Stomach (tissue), 9 donors: Measurements from ENCODE around the gene ZIC1. TPM values are rescaled to one million over a fixed set of nuclear protein-coding genes. Genes with fewer than 3 reads are reported as not detected.

Source experiments
- DNase-seq, 2 donors: peaks; one replicate each; pipeline versions ENCODE4 v3.0.0 to v3.0.0-alpha.2; 2013 to 2019
- H3K27ac ChIP-seq, 5 donors: fragments of 200-600 bp in 4 of 5; sonication (generic) in 4 of 5; one replicate each; pipeline ENCODE4 v1.5.1; 2013 to 2019; ENCODE audit warnings: mild to moderate bottlenecking in 1 of 5, moderate library complexity in 1 of 5
- H3K27me3 ChIP-seq, 3 donors: fragments of 200-600 bp; sonication (generic); one replicate each; pipeline ENCODE4 v1.5.1; 2017 to 2019; ENCODE audit warnings: mixed run types in 1 of 3
- H3K36me3 ChIP-seq, 4 donors: fragments of 200-600 bp; sonication (generic); 1 replicate in 3 of 4; 2 replicates in 1 of 4; pipeline ENCODE4 v1.5.1; 2016 to 2019
- H3K4me1 ChIP-seq, 4 donors: fragments of 200-600 bp; sonication (generic); one replicate each; pipeline ENCODE4 v1.5.1; 2016 to 2019
- H3K4me3 ChIP-seq, 4 donors: fragments of 200-600 bp; sonication (generic) in 3 of 4; one replicate each; pipeline ENCODE4 v1.5.1; 2016 to 2019; ENCODE audit warnings: mild to moderate bottlenecking in 1 of 4
- H3K9me3 ChIP-seq, 4 donors: fragments of 200-600 bp; sonication (generic); one replicate each; pipeline ENCODE4 v1.5.1; 2016 to 2019
- CTCF ChIP-seq, 7 experiments: fragments of 450-650 bp in 4 of 7; fragments of 200-600 bp in 3 of 7; sonication (generic) in 3 of 7; IDR thresholded peaks; one replicate each; pipeline ENCODE4 v1.5.1; 2016 to 2019; ENCODE audit warnings: antibody characterized with exemption in 7 of 7, control low read depth in 2 of 7, mild to moderate bottlenecking in 1 of 7
- EP300 ChIP-seq: sonication (generic); formaldehyde crosslinking; IDR thresholded peaks from one replicate; pipeline ENCODE4 v1.6.1; 2017; ENCODE audit warnings: antibody characterized with exemption
- POLR2A ChIP-seq, 4 donors: fragments of 450-650 bp; IDR thresholded peaks; one replicate each; pipeline ENCODE4 v1.6.1; 2016; ENCODE audit warnings: antibody characterized with exemption in 4 of 4, control low read depth in 2 of 4, mild to moderate bottlenecking in 1 of 4, moderate library complexity in 1 of 4
- POLR2AphosphoS5 ChIP-seq, 3 donors: sonication (generic); formaldehyde crosslinking; IDR thresholded peaks; one replicate each; pipeline ENCODE4 v1.6.1; 2016; ENCODE audit warnings: antibody characterized with exemption in 3 of 3
- WGBS, 5 donors: extraction: QIAGEN DNeasy Blood & Tissue Kit in 3 of 5; methylation state at CpG; one replicate each; pipeline versions ENCODE4 v1.1.5 to v1.1.7; 2013 to 2018; 5-methylcytosine and 5-hydroxymethylcytosine counted together
- intact Hi-C: fragments of 100-400 bp; cut with DNase I; formaldehyde crosslinking; loops from one replicate; pipeline ENCODE4 v1.15.1; 2023; ENCODE audit warnings: low total_unique reads
- polyA plus RNA-seq, 3 donors: library from polyadenylated mRNA; stranded (reverse); fragments of 200-250 nt; gene quantifications; one replicate each; pipeline ENCODE4 v1.2.3, GENCODE V29; 2013
- total RNA-seq, 5 donors: library from RNA; depleted of rRNA; stranded (reverse); fragments of >200 nt; gene quantifications; one replicate each; pipeline versions ENCODE4 v1.1.0 to v1.2.3, GENCODE V29; 2014 to 2016
- donor health status: healthy with polysubstance abuse.
- donor health status: Bipolar disorder and iron deficiency.
- donor health status: healthy.

ZIC1 gene
- total and polyA plus RNA-seq, 8 donors: 0.76 TPM; not detected in 7

DNA sequence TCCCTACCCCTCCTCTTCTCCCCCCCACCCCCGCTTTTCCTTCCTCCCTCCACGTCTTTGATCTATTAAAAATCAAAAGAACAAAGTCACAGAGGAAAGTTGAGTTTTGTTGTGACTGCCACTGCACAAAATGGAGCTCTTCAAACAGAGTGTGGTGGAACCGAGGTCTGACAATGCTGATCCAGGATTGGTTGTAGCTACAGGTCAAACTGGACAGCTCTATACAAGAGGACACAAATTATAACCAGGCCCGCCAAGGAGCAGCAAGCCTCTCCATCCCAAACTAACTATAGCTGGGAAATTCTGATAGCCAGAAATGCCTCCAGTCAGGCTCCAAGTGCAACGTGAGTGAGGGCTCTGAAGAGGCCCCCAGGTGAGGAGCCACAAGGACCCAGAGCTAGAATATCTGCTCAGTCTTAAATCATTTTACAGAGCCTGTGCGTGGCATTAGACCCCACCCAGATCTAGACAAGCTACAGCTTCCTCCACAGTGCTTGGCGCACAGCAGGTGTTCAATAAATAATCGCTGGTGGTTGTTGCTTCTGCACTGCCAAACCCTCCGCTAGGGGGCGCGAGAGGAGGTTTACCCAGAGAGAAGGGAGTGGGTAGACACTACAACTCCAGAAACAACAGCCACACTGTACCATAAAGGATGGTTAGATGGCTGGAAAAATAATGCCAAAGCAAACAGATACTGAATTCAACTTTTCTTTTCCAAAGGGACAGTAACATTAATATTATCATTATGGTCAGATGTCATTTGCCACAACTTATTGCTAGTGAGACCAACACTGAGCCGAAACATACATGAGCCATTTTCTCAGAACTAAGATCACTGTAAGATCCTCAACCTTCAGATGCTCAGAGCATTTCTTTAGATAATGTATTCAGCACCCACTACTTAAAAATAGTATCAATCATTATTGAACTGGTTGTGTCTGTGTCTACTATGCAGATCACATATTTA is 47.4 kb upstream of the ZIC1 start:
- intact Hi-C loops: no loop called here
- WGBS, 5 donors: 10 to 14% (median 13%) methylated on average over 12 of the region's 12 CpGs

GRCh38 chr3:147364771-147365170 is 44.4 kb upstream of the ZIC1 start:
- Histone ChIP-seq H3K27me3 (peaks cover 5 to 84% (median 59%) of the 10 kb centered on the region in 3 donors), H3K36me3 (no peaks in the 10 kb centered on the region), H3K4me3 (no peak overlapping the region), H3K27ac (no peak overlapping the region), H3K4me1 (peaks cover 0 to 6% (median 2%) of the 10 kb centered on the region in 4 donors), H3K9me3 (peaks cover 0 to 5% (median 0%) of the 10 kb centered on the region in 4 donors)
- DNase-seq: no peak
- WGBS, 5 donors: 14 to 35% (median 28%) methylated on average over 1 of the region's 1 CpG
- intact Hi-C loops: no loop called here
- no peak for TF ChIP-seq POLR2A (IDR thresholded peaks at IDR 0.05)

More for the DNA sequence above, 47.4 kb upstream of the ZIC1 start:
- no peak overlapping the region for H3K4me3 ChIP-seq
- peaks cover 0 to 10% (median 2%) of the 10 kb centered on the region in 4 donors for H3K4me1 ChIP-seq
- DNase-seq: no peak
- H3K36me3 ChIP-seq: no peaks in the 10 kb centered on the region
- peaks cover 0 to 17% (median 10%) of the 10 kb centered on the region in 4 donors for H3K9me3 ChIP-seq
- peaks cover 10 to 84% (median 59%) of the 10 kb centered on the region in 3 donors for H3K27me3 ChIP-seq
- no peak overlapping the region for H3K27ac ChIP-seq
- TF ChIP-seq CTCF (IDR thresholded peaks at IDR 0.05) (peak in 1 of 7 experiments; percentile 21), EP300 (no peak), POLR2AphosphoS5 (IDR thresholded peaks at IDR 0.05) (no peak), POLR2A (IDR thresholded peaks at IDR 0.05) (no peak)

- Histone ChIP-seq H3K4me1 (peaks cover 0 to 9% (median 2%) of the 10 kb centered on the region in 4 donors), H3K4me3 (no peak overlapping the region), H3K9me3 (peaks cover 0 to 5% (median 0%) of the 10 kb centered on the region in 4 donors), H3K27ac (no peak overlapping the region), H3K36me3 (no peaks in the 10 kb centered on the region), H3K27me3 (peaks cover 5 to 84% (median 59%) of the 10 kb centered on the region in 3 donors)
- TF ChIP-seq POLR2A (IDR thresholded peaks at IDR 0.05): no peak
- no peak for TF ChIP-seq POLR2AphosphoS5 (IDR thresholded peaks at IDR 0.05)
- TF ChIP-seq CTCF (IDR thresholded peaks at IDR 0.05): no peak
- no peak for TF ChIP-seq EP300
- no peak for DNase-seq
- WGBS, 5 donors: 35 to 48% (median 41%) methylated on average over 6 of the region's 6 CpGs
- intact Hi-C loops: no loop called here
These were observed 43.7 kb upstream of the ZIC1 start for GRCh38 chr3:147365196-147366115.

DNA sequence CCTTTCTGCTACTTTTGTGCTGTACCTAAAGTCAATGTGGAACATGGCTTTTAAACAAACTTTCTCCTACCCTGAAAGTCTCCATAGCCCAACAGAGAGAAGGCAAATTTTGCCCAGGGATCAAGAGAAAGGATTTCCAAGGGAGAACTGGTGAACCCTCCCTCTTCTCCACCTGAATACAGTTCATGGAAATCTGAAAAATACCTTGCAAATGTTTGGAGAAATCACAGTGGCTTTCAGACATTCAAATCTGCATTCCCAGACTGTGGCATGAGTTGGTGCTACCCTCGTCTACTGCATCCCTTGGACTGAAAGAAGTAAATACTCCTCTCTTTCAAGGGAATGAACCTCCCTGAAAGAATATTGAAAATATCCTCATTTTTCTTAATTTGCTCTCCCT is 41.5 kb upstream of the ZIC1 start:
- 3 to 13% (median 4%) methylated on average over 1 of the region's 1 CpG for WGBS, 5 donors
- Histone ChIP-seq H3K4me3 (no peak overlapping the region), H3K27me3 (peaks cover 17 to 89% (median 65%) of the 10 kb centered on the region in 3 donors), H3K36me3 (no peaks in the 10 kb centered on the region), H3K27ac (no peak overlapping the region), H3K9me3 (peaks cover 0 to 5% (median 0%) of the 10 kb centered on the region in 4 donors), H3K4me1 (peaks cover 0 to 5% (median 0%) of the 10 kb centered on the region in 4 donors)
- TF ChIP-seq CTCF (IDR thresholded peaks at IDR 0.05): no peak
- TF ChIP-seq EP300: no peak
- TF ChIP-seq POLR2AphosphoS5 (IDR thresholded peaks at IDR 0.05): no peak
- TF ChIP-seq POLR2A (IDR thresholded peaks at IDR 0.05): no peak
- DNase-seq: no peak
- intact Hi-C loops: no loop called here
